Stimulated activated naive CD8-positive, alpha-beta T cell treated with anti-CD3 and anti-CD28 coated beads, Interleukin-15, Interleukin-2, amounts not matched to agents 100 U/mL and 50 U/mL, for 24 hours (primary cell): Measurements from ENCODE around the gene LAMA2.

Source experiments
- ATAC-seq: fragments of 150-1000 bp; cut with Tn5 transposase; one replicate; pipeline ENCODE4 v1.10.0; 2021
- DNase-seq: peaks from one replicate; pipeline ENCODE4 v3.0.0; 2021

Gene LAMA2

GRCh38 chr6:129317931-129318820 is 435.2 kb downstream of the LAMA2 start:
- ATAC-seq (no peak), DNase-seq (no peak)

GRCh38 chr6:129320892-129321291 is 438.0 kb downstream of the LAMA2 start:
- ATAC-seq = no peak

GRCh38 chr6:129321303-129321702 is 438.4 kb downstream of the LAMA2 start:
- no peak for ATAC-seq
- DNase-seq = no peak

More at GRCh38 chr6:129320892-129321291, 438.0 kb downstream of the LAMA2 start:
- no peak for DNase-seq

GRCh38 chr6:129324345-129324744 is 441.4 kb downstream of the LAMA2 start:
- ATAC-seq (no peak), DNase-seq (no peak)

- DNase-seq (no peak), ATAC-seq (no peak)
These were observed 446.7 kb downstream of the LAMA2 start for GRCh38 chr6:129329678-129330077.

GRCh38 chr6:129331450-129332138 is 448.7 kb downstream of the LAMA2 start:
- no peak for DNase-seq
- ATAC-seq = peak; percentile 23

GRCh38 chr6:129335792-129336191 is 452.9 kb downstream of the LAMA2 start:
- ATAC-seq (no peak), DNase-seq (no peak)

- DNase-seq = no peak
- peak; percentile 23 for ATAC-seq
These were observed 455.7 kb downstream of the LAMA2 start for GRCh38 chr6:129338683-129339082.

- no peak for DNase-seq
- ATAC-seq = no peak
These were observed 458.0 kb downstream of the LAMA2 start for GRCh38 chr6:129340983-129341382.

GRCh38 chr6:129342243-129342642 is 459.3 kb downstream of the LAMA2 start:
- DNase-seq (no peak), ATAC-seq (no peak)

GRCh38 chr6:129342796-129343195 is 459.9 kb downstream of the LAMA2 start:
- DNase-seq (no peak), ATAC-seq (no peak)

GRCh38 chr6:129344379-129344778 is 461.4 kb downstream of the LAMA2 start:
- ATAC-seq (no peak), DNase-seq (no peak)

- ATAC-seq = no peak
- no peak for DNase-seq
These were observed 463.0 kb downstream of the LAMA2 start for GRCh38 chr6:129345890-129346289.

GRCh38 chr6:129346964-129347363 is 464.0 kb downstream of the LAMA2 start:
- DNase-seq = no peak

GRCh38 chr6:129350278-129350677 is 467.3 kb downstream of the LAMA2 start:
- ATAC-seq = no peak
- DNase-seq = no peak

More at GRCh38 chr6:129346964-129347363, 464.0 kb downstream of the LAMA2 start:
- no peak for ATAC-seq

GRCh38 chr6:129351807-129352206 is 468.9 kb downstream of the LAMA2 start:
- no peak for ATAC-seq
- no peak for DNase-seq

- ATAC-seq = no peak
- no peak for DNase-seq
These were observed 470.1 kb downstream of the LAMA2 start for GRCh38 chr6:129353067-129353466.

GRCh38 chr6:129356129-129356528 is 473.2 kb downstream of the LAMA2 start:
- DNase-seq (no peak), ATAC-seq (no peak)

GRCh38 chr6:129359811-129360681 is 477.1 kb downstream of the LAMA2 start:
- no peak for DNase-seq
- ATAC-seq = no peak

GRCh38 chr6:129360682-129360955 is 477.7 kb downstream of the LAMA2 start:
- ATAC-seq (no peak), DNase-seq (no peak)

- DNase-seq (no peak), ATAC-seq (no peak)
These were observed 481.1 kb downstream of the LAMA2 start for GRCh38 chr6:129364037-129364436.

- ATAC-seq = peak; percentile 24
- DNase-seq = no peak
These were observed 481.8 kb downstream of the LAMA2 start for GRCh38 chr6:129364767-129365166.

- ATAC-seq (no peak), DNase-seq (no peak)
These were observed 485.1 kb downstream of the LAMA2 start for GRCh38 chr6:129368076-129368475.
